Hippocampal formation (tissue), 2 donors: Measurements from ENCODE around the gene PLCD3.

Experiments
- DNase-seq, 2 donors: peaks; one replicate each; lab custom pipeline; 2025; lab: John Stamatoyannopoulos, UW

The PLCD3 gene

DNA sequence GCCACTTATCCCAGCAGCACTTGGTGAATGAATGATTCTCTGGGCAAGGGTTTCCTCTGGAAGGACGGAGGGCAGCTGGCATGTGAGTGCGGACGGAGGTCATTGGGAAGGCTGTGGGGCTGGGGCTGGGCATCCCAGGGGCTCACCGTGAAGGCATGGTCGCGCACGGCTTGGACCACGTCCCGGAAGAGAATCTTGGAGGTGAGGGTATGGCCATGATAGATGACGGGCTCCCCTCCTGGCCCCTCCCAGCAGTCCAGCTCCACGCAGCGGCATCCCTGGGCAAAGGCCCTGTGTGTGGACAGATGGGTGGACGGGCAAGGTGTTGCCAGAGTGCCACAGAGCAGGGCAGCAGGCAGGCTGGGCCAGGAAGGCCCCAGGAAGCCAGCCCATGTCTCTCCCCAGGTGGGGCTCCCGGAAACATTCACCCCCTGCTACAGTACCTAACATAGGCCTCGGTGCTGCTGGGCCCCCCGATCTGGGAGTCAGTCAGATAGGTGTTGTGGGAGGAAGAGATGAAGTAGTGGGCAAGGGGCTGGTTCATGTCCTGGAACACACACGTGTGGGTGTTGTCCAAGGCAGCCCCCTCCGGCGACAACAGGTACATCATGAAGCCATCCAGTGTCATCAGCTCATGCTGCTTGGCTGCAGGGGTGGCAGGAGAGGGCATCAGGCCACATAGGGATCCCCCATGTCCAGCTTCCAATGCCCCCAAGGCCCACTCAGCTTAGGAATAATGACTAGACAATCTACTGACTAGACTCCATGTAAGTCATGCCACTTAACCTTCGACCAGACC is 14.3 kb downstream of the PLCD3 start:
- no peak for DNase-seq

DNA sequence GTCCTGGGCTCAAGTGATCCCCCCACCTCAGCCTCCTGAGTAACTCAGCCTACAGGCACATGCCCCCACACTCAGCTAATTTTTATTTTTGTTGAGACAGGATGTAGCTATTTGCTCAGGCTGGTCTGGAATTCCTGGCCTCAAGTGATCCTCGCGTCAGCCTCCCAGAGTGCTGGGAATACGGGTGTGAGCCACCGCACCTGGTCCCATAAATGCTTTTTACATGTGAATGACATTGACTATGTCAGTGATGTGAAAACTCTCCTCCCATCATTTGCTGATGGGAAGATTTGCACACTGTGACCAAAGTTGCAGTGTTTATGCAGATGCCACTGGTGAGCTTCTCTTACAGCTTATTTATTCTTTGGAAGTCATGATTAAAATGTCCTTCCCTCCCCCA is 15.0 kb downstream of the PLCD3 start:
- no peak for DNase-seq

DNA sequence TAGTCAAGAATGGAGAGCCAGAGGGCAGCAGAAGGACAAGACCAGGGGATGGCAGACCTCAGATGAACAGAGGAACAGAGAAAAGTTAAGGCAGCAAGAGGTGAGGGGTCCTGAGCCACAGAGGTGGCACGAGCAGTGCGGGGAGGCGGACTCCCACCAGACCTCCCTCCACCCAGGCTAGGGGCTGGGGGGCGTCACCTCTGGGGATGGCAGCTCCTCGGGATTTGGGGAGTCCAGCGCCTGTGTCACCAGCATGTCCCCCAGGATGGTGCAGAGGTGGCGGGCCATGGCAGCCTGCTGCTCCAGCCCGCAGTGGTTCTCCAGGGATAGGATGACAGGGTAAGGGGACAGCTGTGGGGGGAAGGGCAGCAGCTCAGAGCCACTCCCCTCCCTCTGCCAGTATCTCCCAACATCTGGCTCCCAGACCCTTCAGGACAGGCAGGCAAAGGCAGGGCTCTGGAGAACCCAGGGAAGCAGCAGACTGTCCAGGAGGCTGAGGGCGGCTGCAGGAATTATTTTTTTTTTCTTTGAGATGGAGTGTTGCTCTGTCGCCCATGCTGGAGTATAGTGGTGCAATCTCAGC is 15.8 kb downstream of the PLCD3 start:
- no peak for DNase-seq

DNA sequence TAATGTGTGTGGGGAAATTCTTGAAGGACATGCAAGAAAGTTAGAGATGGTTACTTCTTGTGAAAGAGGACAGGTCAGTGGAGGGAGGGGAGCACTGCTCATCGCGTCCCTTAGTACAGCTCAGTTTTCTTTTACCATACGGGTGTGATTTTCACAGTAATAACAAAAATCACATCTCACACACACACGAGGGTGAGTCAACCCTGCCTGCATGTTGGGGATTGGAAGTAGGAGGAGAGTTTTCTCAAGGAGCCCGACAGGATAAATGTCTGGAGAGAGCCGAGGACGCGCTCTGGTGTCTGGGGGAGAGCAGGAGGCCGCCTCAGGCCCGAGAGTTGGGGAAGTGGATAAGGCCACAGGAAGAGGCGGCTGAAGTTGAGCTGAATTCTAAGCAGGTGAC is 16.4 kb downstream of the PLCD3 start:
- DNase-seq: no peak

DNA sequence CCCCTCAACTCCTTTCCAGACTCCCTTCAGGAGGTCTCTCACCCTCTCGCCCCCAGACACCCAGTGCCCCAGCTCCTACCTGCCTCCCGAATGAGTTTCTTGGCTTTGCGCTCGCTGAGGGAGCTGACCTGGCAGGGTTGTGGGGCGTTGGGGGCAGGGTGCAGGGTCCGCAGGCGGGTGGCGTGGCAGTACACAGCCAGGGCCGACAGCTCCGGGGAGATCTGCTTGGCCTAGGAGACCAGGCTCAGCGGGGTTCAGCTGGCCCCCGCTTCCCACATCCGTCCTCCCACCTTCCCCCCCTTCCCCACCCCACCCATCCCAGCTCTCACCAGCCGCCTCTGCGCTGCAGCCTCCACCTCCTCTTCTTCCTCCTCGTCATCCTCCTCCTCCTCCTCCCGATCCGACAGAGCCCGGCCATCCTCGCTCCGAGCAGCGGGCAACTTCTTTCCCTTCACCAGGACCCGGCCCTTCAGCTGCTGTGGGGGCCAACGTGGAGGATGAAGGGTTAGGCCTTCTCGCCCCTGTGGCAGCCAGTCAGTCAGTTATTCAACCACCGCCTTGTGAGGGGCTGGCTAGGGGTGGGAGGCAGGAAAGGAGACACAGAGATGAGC is 17.2 kb downstream of the PLCD3 start:
- no peak for DNase-seq

DNA sequence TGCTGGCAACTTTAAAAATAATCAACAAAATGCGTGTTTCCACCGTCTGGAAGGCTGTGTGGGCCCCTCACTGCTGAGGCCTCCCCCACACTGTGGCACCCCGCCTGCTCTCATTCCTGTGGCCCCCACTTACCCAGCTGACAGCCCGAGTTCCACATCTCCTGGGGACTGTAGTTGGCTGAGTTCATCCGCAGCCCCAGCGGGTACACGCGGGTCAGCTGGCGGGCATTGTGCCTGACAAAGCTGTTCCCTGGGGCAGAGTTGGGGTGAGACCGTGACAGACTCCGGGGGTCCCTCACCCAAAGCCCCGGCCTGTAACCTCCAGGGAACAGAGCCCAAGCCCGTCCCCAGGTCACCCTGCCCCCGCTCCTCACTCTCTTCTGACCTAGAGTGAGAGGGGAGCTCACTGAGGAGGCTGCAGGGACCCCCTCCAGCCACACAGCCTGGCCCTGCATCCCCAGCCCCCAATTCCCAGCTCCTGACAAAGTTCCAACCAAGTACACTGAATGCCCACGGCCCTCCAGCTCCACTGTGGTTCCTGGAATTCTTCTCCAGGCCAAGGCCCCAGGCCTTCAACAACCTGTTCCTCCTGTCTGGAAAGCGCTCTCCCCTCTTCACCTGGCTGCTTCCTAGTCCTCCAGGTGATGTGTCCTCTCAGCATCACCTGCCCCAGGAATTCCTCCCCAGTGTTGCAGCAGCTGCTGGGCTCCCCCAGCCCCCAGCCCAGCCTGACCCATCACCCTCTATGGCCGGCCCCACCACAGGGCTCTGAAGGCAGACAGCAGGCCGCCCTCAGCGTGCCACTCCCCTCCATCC is 18.0 kb downstream of the PLCD3 start:
- no peak for DNase-seq

DNA sequence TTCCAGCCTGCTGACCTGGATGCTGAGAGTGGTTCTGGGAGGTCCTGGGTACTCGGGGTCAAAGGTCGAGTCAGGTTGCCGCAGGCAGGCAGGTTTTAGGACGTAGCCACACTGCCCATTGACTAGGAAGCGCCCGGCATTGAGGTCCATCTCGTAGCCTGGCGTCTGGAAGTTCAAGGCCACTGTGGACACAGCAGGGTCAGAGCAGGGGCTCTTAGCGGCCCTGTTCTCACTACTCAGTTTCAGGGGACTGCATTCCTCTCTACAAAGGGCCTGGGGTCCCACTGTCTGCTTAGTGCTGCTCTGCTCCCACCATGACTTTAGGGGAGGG is 18.9 kb downstream of the PLCD3 start:
- DNase-seq: no peak

DNA sequence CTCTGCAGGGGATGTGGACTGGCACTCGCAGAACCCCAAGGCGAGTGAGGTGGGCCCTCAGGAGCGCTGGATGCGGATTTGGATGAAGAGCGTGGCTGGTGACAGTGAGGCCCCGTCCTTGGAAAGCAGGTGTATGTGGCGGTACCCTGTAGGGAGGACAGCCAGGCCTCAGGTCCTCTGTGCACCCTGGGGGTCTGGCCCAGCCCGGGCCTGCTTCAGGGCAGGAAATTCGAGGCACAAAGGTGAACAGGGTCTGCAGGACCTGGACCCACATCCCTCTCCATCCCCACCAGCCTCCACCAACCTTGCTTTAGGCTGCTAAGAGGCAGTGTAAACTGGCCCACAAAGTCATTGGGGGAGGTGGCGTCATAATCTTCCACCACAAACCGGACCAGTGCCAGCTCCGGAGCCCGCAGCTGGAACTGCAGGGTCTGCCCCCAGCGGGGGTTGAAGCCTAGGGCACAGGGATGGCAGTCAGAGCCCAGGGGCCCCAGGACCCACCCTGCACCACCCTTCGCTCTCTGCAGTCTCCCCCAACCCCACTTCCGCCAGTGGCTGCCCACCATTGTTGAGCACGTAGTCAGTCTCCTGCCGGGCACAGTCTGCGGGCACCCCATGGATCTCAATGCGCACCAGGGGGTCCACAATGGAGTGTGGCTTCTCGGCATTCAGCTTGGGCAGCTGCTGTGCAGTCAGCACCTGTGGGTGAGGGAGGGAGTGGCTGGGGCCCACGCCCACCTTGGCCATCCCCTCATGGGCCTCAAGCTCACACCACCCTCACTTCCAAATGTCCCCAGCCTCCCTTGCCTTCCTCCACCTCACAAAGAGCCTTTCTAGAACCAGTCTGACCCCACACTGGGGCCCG is 19.5 kb downstream of the PLCD3 start:
- DNase-seq: no peak

DNA sequence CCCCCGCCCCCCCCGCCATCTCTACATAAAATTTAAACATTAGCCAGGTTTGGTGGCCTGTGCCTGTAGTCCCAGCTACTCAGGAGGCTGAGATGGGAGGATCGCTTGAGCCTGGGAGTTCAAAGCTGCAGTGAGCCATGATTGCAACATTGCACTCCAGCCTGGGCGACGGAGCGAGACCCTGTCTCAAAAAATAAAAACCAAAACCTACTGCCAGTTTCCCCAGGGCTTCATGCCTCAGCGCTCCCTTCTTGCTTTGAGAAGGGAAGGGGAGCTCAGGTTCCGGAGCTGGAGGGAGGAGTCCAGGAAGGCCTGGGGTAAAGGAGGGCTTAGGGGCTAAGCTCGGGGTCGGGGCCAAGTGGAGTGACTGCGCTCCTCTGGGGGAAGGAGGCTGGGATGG is 20.5 kb downstream of the PLCD3 start:
- no peak for DNase-seq

DNA sequence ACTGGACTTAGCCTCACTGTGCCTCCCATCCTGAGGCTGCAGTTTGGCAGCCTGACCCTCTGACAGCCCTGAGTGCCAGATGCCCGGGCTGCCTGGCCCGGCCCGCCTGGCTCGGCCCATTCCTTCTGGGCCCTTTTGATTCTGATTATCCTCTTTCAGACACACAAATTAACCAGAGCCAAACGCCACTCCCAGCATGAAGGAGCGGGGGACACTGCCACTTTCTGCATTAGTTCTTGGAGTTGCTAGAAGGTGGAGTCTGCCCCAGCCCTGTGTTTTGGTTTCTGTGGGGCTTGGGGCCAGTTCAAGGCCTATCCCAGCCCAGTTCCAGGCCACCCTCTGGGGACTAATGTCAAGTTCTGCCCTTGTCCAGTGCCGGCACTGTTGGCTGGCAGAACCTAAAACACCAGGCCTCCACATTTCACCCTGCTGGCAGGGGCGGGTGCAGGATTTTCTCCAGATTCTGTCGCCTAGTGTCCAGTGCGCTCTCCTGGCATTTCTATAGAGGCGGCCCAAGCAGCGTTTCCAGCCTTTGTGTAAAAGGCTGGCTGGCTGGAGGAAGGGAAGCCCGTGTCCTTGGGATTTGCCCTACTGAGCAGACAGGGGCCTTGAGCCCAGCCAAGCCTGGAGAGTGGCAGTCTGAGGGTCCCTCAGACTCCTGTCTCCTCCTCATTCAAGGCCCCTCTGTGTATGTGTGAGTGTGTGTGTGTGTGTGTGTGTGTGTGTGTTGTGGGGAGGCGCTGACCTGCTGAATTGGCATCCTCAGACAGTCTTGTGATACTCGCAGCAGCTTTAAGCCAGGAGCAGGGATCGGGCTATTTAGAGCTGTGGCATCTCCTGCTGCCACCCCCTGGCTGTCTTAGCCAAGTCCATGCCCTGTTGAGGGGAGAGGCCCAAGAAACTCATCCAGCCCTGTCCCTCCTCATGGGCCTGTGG is 21.4 kb downstream of the PLCD3 start:
- DNase-seq: peak; percentile 42 to 64

DNA sequence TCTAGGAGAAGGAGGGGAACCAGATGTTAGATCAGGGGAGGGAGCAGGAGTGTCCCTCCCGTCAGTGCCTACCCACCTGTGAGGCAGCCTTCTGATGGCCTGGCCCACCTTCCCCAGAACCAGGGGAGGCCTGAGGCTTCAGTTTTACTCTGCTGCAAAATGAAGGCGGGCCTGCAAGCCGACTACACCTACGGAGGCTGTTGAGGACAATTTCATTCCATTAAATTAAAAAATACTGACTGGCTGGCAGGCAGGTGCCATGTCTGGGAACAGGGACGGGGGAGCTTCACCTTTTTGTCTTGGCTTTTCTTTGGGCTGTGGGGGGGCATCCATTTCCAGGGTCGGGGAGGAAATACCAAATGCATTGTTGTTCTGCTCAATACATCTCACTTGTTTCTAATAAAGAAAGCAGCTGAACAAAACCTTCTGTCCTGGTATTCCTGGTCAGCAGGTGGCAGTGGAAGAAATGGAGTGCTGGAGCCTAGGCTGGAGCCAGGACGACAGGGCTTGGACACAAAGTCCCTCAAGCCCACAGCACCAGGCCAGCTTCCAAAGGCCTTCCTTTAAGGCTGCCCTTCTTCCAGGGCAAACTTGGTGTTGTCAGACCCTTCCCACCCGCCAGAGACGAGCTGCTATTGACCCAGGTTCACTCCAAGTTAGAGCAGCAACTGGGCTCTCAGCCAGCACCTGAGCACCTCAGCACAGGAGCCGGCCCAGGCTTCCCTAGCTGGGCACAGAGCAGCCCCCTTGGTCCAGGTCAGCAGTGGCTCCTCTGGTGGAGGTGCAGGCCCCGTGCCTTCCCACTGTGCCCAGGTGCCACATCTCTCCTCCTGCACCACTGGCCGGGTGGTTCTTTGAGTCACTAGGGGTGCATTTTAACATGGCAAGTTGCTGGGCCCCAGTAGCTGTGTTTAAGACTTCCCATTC is 23.5 kb downstream of the PLCD3 start:
- no peak for DNase-seq

DNA sequence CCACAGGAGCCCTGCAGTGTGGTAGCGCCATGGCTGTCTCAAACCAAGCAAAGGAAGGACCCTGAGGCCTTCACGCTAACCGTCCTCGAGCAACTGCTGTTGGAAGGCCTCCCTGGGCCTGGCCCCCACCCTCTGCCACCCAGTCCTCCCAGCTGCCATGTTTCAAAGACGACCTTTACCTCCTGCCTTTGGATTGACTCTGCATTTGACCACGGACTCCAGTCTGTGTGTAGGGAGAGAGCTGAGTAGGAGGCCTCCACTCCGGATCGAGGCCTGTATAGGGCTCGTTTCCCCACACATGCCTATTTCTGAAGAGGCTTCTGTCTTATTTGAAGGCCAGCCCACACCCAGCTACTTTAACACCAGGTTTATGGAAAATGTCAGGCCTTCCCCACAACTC is 24.3 kb downstream of the PLCD3 start:
- DNase-seq: no peak

DNA sequence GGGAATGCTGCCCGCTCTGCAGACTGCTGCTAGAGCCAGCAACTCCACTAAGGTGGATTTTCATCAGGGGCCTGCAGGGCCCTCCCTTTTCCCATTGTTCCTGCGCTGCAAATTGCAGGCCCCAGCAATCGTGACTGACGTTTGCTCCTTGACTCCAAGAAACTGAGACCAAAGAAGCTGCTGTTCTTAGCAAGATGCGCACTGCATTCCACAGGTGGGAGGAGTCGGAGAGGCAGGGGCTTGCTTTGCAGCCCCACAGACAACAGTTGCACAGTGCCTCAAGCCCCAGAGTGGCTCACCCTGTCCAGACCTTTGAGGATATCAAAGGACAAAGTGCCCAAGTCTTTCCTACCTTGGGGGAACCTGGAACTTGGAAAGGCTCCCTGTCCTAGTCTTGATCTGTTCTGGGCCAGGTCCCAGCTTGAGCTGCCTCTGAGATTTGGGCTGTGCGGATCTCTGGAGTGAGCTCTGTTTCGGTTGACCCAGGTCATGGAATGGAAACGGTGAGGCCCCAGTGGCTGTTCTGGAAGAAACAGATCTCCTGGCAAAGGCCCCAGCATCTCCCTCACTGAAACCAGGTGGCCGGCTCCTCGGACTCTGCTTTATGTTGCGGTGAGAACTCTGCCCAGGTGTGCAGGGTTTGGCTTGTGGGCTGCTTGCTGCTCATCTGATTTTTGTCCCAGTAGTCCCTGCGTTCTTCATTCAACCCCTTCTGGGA is 24.9 kb downstream of the PLCD3 start:
- no peak for DNase-seq

DNA sequence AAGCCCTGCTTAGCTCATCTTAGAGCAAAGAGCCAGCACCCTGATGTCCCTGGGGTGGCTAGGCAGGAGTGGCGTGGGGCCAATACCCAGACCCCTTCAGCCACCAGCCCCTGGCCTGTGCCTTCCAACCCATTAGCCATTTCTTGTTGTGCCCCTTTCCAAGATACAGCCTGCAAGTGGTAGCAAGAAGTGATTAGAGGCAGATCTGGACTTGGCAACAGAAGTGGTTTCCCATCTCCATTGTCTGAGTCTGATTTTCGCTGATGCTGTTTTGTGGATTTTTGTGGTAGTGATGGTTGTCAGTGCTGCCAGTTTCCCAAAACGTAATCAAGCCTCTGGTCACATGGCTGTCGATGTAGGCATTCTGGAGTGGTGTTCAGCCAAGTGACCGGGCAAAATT is 25.7 kb downstream of the PLCD3 start:
- no peak for DNase-seq

DNA sequence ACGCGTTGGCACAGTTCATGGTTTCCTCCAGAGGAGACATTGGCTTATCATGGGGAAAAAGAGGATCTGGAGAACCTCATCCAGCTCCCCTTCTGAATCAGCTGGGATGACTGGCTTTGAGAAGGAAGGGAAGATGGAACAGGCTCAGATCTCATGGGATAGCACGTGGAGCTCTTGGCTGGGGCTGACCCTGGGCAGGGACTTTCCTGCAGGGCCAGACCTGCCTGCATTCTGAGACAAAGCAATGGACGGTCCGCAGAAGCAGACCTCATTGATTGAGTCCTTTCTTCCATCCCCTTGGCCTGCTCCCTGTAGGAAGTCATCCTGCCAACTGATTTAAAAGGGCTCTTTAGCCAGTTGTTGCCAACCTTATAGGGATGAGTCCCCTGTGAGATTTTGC is 26.2 kb downstream of the PLCD3 start:
- no peak for DNase-seq

DNA sequence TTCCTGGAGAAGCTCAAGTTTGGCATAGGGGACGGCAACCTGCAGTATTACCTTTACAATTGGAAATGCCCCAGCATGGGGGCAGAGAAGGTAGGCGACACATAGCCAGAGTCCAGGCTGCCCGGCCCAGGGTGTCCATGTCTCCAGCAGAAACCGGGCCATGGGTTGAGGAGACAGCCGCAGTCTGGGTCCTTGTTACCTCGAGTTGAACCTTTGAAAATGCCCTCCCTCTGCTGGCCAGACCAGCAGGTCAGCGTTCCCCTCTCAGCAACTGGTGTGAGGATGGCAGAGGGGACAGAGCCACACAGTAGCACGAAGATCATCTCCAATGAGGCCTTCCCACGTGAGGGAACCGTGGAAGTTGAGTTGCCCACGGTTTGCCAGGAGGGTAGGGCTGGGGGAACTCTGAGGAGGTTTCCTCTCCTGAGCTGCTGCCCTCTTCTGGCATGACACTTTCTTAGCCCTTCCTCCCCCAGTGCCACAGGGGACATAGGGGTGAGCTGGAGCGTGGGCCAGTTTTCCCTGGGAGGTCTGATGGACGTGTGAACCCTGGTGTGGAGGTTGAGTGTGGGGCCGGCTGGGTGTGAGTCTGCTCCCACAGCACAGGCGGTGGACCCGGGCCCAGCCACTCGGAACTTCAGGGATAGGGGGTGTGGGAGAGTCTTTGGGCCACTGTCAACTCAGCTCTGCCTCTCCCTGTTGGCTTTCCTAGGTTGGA is 27.2 kb downstream of the PLCD3 start:
- no peak for DNase-seq

DNA sequence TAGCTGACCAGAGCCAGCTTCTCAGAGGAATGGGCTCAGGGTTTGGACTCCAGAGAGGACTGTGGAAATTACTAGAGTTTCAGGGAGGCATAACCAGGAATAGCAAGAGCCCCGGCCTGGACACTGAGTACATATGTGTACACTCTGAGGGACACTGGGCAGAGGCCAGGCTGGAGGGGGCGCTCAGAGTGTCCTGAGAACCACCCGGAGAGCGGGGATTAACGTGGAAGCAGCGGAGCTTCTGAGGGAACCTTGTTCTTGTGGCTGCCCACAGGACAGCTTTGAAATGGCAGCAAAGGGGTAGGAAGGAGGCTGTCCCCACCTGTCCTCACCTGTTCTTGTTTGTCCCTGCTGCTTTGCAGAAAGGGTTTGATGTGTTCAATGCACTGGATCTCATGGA is 27.8 kb downstream of the PLCD3 start:
- DNase-seq: no peak

DNA sequence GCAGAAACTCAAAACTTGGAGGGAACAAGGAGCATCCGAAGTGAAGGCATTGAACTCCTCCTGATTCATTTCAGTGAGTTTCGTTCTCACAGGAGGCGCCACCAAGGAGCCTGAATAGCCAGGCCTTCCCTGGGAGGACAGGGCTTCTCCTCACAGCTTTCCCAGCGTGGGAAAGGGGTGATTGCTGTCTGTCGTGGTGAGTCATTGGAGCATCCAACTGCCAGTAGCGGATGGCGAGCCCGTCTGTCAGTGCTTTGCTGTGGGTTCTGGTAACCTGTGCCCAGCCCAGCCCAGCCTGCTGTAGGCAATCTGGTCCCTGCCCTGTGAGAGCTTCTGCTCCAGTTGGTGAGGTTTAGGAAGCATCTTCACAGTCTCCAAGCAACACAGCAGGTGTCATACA is 28.3 kb downstream of the PLCD3 start:
- DNase-seq: no peak
